H1 (cell line): ENCODE measurements around the gene MNAT1. TPM values are rescaled to one million over a fixed set of nuclear protein-coding genes. Genes with fewer than 3 reads are reported as not detected.

Source experiments
- BACH1 ChIP-seq: IDR thresholded peaks from 2 replicates; pipeline ENCODE4 v1.6.1; 2012; ENCODE audit warnings: low read length, improper control_type of control experiment
- BRCA1 ChIP-seq: IDR thresholded peaks from 2 replicates; pipeline ENCODE4 v1.6.1; 2012; ENCODE audit warnings: low read depth, low read length, improper control_type of control experiment
- CHD7 ChIP-seq: fragments of 300-600 bp; sonication (generic); IDR thresholded peaks from 2 replicates; pipeline ENCODE4 v1.7.1; 2012; ENCODE audit warnings: low read length, moderate library complexity, mild to moderate bottlenecking, inconsistent platforms; ENCODE audit not compliant: insufficient replicate concordance
- SP1 ChIP-seq: IDR thresholded peaks from 2 replicates; pipeline ENCODE4 v1.6.1; 2011; ENCODE audit warnings: low read depth, low read length
- SP2 ChIP-seq: IDR thresholded peaks from 2 replicates; pipeline ENCODE4 v1.6.1; 2012; ENCODE audit warnings: mild to moderate bottlenecking, low read length, inconsistent platforms
- YY1 ChIP-seq: IDR thresholded peaks from 2 replicates; pipeline ENCODE4 v1.6.1; 2011; ENCODE audit warnings: low read depth, mild to moderate bottlenecking, low read length
- polyA plus RNA-seq, 7 experiments: library from polyadenylated mRNA; depleted of rRNA in 3 of 7; stranded (reverse) in 5 of 7; unstranded in 2 of 7; fragments of >200 nt in 5 of 7; fragments of 200-250 nt in 2 of 7; gene quantifications; 1 replicate in 5 of 7; 2 replicates in 1 of 7; 4 replicates in 1 of 7; pipeline versions ENCODE4 v1.2.1 to v1.2.3, GENCODE V29; 2011 to 2013; ENCODE audit warnings: missing spikeins in 2 of 7, mixed read lengths in 2 of 7
- total RNA-seq: library from RNA; stranded (reverse); fragmentation: NEBNext Ultra II Directional; extraction: Animal tissue kit (Norgen Biotek cat#: 25700); gene quantifications from 2 replicates; pipeline ENCODE4 v1.2.1, GENCODE V29; 2021

Gene MNAT1
- total and polyA plus RNA-seq, 2 of the 8 experiments (the other 6 are each of a cell fraction or from before 2014, with no cell fraction given), result 34.7 to 52.1 TPM

- TF ChIP-seq CHD7 (no peak), BRCA1 (no peak), SP2 (no peak), SP1 (no peak), YY1 (no peak), BACH1 (no peak)
These were observed 72.7 kb downstream of the MNAT1 start (continued) for GRCh38 chr14:60807247-60807646.
